ENCODE measurements around the gene PGAM5.
A peak's percentile ranks its signal among the peaks of the same experiment; 100 is the strongest.

PGAM5 gene

GRCh38 chr12:132698341-132698740, 12.3 kb upstream of the PGAM5 start:
- Mint-ChIP-seq H3K36me3 (ENCODE audit: insufficient read depth) (peaks cover 14% of the 10 kb centered on the region), H3K4me3 (no peak overlapping the region), H3K4me1 (peaks cover 2% of the 10 kb centered on the region), H3K27ac (ENCODE audit: low read depth) (no peak overlapping the region), H3K27me3 (no peaks in the 10 kb centered on the region), H3K9me3 (no peaks in the 10 kb centered on the region)
- no peak for DNase-seq (ENCODE audit: low spot score in 2 of 2)
- no peak for ATAC-seq (replicated peaks; ENCODE audit: extremely low read depth, poor library complexity, severe bottlenecking)

GRCh38 chr12:132700212-132700822, 10.3 kb upstream of the PGAM5 start:
- no peak overlapping the region for H3K27ac Mint-ChIP-seq (ENCODE audit: low read depth)
- DNase-seq (ENCODE audit: low spot score in 2 of 2) (no peak), ATAC-seq (replicated peaks; ENCODE audit: extremely low read depth, poor library complexity, severe bottlenecking) (no peak)
- peaks cover 9% of the 10 kb centered on the region for H3K4me1 Mint-ChIP-seq
- no peak overlapping the region for H3K4me3 Mint-ChIP-seq
- H3K9me3 Mint-ChIP-seq = no peaks in the 10 kb centered on the region
- no peaks in the 10 kb centered on the region for H3K27me3 Mint-ChIP-seq
- H3K36me3 Mint-ChIP-seq (ENCODE audit: insufficient read depth) = peaks cover 14% of the 10 kb centered on the region

DNA sequence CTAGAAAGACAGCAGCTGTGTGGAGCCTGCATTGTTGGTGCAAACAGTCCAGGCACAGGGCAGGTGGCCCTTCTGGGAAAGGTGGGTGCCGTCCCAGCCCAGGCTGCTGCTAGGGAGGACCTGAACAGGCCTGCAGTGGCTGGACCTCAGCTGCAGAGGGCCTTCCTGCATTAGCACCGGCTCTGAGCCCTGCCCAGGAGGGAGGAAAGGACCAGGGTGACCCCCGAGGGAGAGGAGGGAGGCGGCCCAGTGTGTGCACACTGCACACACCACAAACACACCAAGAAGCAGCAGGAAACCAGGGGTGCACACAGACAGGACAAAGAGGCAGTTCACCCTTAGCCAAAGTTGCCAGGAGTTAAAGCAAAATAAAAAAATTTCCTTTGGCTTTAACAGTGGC, 8.0 kb upstream of the PGAM5 start:
- Mint-ChIP-seq H3K27ac (ENCODE audit: low read depth) (no peak overlapping the region), H3K4me3 (no peak overlapping the region), H3K9me3 (no peaks in the 10 kb centered on the region), H3K4me1 (peaks cover 9% of the 10 kb centered on the region), H3K36me3 (ENCODE audit: insufficient read depth) (peaks cover 9% of the 10 kb centered on the region), H3K27me3 (no peaks in the 10 kb centered on the region)
- no peak for ATAC-seq (replicated peaks; ENCODE audit: extremely low read depth, poor library complexity, severe bottlenecking)
- DNase-seq (ENCODE audit: low spot score in 2 of 2) = no peak

GRCh38 chr12:132703641-132704040, 7.0 kb upstream of the PGAM5 start:
- Mint-ChIP-seq H3K27ac (ENCODE audit: low read depth) (peak overlapping the region; percentile 63), H3K36me3 (ENCODE audit: insufficient read depth) (peaks cover 9% of the 10 kb centered on the region), H3K4me3 (no peak overlapping the region), H3K27me3 (no peaks in the 10 kb centered on the region), H3K9me3 (peaks cover 6% of the 10 kb centered on the region), H3K4me1 (peaks cover 9% of the 10 kb centered on the region)
- ATAC-seq (replicated peaks; ENCODE audit: extremely low read depth, poor library complexity, severe bottlenecking) = no peak
- DNase-seq (ENCODE audit: low spot score in 2 of 2) = no peak

GRCh38 chr12:132707241-132707640, 3.4 kb upstream of the PGAM5 start:
- Mint-ChIP-seq H3K27me3 (no peaks in the 10 kb centered on the region), H3K4me1 (peaks cover 17% of the 10 kb centered on the region), H3K9me3 (peaks cover 6% of the 10 kb centered on the region), H3K27ac (ENCODE audit: low read depth) (no peak overlapping the region), H3K36me3 (ENCODE audit: insufficient read depth) (peaks cover 1% of the 10 kb centered on the region), H3K4me3 (no peak overlapping the region)
- ATAC-seq (replicated peaks; ENCODE audit: extremely low read depth, poor library complexity, severe bottlenecking) (no peak), DNase-seq (ENCODE audit: low spot score in 2 of 2) (no peak)

DNA sequence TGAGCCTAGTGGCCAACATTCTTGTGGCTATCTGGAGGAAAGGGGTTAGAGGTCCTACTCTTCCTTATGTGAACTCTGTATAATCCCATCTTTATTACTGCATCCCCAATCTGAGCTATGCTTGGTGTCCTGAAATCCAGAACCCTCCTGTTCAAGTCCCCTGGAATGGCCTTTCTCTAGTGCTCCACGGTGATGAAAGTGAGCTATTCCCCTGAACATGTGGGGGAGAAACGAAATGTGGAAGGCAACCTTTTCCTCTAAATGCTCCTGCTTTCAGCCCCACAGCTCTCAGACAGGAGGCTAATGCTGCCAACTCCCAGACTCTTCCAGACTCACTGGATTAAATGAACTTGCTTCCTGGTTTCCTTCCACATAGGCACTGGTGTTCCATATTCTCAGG, 2.5 kb upstream of the PGAM5 start:
- no peak for DNase-seq (ENCODE audit: low spot score in 2 of 2)
- peaks cover 1% of the 10 kb centered on the region for H3K36me3 Mint-ChIP-seq (ENCODE audit: insufficient read depth)
- peak overlapping the region; percentile 74 for H3K27ac Mint-ChIP-seq (ENCODE audit: low read depth)
- ATAC-seq (replicated peaks; ENCODE audit: extremely low read depth, poor library complexity, severe bottlenecking) = no peak
- H3K4me1 Mint-ChIP-seq = peaks cover 20% of the 10 kb centered on the region
- no peak overlapping the region for H3K4me3 Mint-ChIP-seq
- H3K27me3 Mint-ChIP-seq = no peaks in the 10 kb centered on the region
- H3K9me3 Mint-ChIP-seq = peaks cover 6% of the 10 kb centered on the region

GRCh38 chr12:132710043-132710404, 618 bp upstream of the PGAM5 start:
- Mint-ChIP-seq H3K9me3 (peaks cover 6% of the 10 kb centered on the region), H3K4me3 (peak overlapping the region; percentile 84), H3K4me1 (peaks cover 15% of the 10 kb centered on the region), H3K36me3 (ENCODE audit: insufficient read depth) (peaks cover 9% of the 10 kb centered on the region), H3K27me3 (no peaks in the 10 kb centered on the region), H3K27ac (ENCODE audit: low read depth) (peak overlapping the region; percentile 90)
- DNase-seq (ENCODE audit: low spot score in 2 of 2) (no peak), ATAC-seq (replicated peaks; ENCODE audit: extremely low read depth, poor library complexity, severe bottlenecking) (no peak)

DNA sequence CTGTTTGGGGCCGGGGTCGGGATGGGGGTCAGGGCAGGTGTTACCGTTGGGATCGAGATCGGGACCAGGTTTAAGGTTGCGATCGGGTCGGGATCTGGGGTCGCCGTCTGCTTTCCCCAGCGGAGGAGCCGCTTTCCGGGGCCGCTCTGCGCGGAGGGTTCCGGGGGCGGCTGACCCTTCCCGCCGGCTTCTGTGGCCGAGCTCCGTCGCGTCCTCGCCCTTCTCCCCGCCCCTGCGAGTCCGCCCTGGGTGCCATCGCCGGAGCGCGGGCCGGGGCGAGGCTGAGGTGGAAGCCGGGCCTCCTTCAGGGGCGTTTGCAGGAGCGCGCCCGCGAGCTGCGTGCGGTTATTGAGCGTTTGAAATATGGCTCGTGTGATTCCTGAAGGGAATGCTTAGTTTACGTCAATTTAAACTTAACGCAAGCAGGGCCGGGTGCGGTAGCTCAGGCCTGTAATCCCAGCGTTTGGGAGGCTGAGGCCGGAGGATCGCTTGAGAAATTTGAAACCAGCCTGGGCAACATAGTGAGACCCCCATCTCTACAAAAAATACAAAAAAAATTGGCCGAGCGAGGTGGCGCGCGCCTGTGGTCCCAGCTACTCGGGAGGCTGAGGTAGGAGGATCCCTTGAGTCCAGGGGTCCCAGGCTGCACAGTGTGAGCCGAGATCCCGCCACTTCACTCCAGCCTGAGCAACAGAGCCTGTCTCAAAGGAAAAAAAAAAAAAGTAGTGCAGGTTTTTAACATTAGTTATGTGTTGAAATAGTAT, 620 bp downstream of the PGAM5 start:
- ATAC-seq (replicated peaks; ENCODE audit: extremely low read depth, poor library complexity, severe bottlenecking) (peak; percentile 14), DNase-seq (ENCODE audit: low spot score in 2 of 2) (no peak)
- H3K4me3 Mint-ChIP-seq = peak overlapping the region; percentile 84
- H3K4me1 Mint-ChIP-seq = peaks cover 15% of the 10 kb centered on the region
- peaks cover 6% of the 10 kb centered on the region for H3K9me3 Mint-ChIP-seq
- H3K36me3 Mint-ChIP-seq (ENCODE audit: insufficient read depth) = peaks cover 13% of the 10 kb centered on the region
- H3K27me3 Mint-ChIP-seq = no peaks in the 10 kb centered on the region
- H3K27ac Mint-ChIP-seq (ENCODE audit: low read depth) = peak overlapping the region; percentile 59

- Mint-ChIP-seq H3K27me3 (no peaks in the 10 kb centered on the region), H3K4me3 (no peak overlapping the region), H3K36me3 (ENCODE audit: insufficient read depth) (peaks cover 22% of the 10 kb centered on the region), H3K4me1 (peaks cover 15% of the 10 kb centered on the region), H3K27ac (ENCODE audit: low read depth) (no peak overlapping the region), H3K9me3 (peaks cover 5% of the 10 kb centered on the region)
- ATAC-seq (replicated peaks; ENCODE audit: extremely low read depth, poor library complexity, severe bottlenecking) (no peak), DNase-seq (ENCODE audit: low spot score in 2 of 2) (no peak)
These were observed 2.5 kb downstream of the PGAM5 start for GRCh38 chr12:132713123-132713522.

GRCh38 chr12:132715874-132716273, 5.2 kb downstream of the PGAM5 start:
- H3K4me3 Mint-ChIP-seq = no peak overlapping the region
- H3K9me3 Mint-ChIP-seq = no peaks in the 10 kb centered on the region
- H3K36me3 Mint-ChIP-seq (ENCODE audit: insufficient read depth) = peaks cover 34% of the 10 kb centered on the region
- no peak overlapping the region for H3K27ac Mint-ChIP-seq (ENCODE audit: low read depth)
- DNase-seq (ENCODE audit: low spot score in 2 of 2) = no peak
- H3K4me1 Mint-ChIP-seq = peaks cover 9% of the 10 kb centered on the region
- no peaks in the 10 kb centered on the region for H3K27me3 Mint-ChIP-seq
- ATAC-seq (replicated peaks; ENCODE audit: extremely low read depth, poor library complexity, severe bottlenecking) = no peak

GRCh38 chr12:132716356-132716755, 5.7 kb downstream of the PGAM5 start:
- Mint-ChIP-seq H3K4me1 (peaks cover 9% of the 10 kb centered on the region), H3K36me3 (ENCODE audit: insufficient read depth) (peaks cover 36% of the 10 kb centered on the region), H3K27ac (ENCODE audit: low read depth) (no peak overlapping the region), H3K9me3 (no peaks in the 10 kb centered on the region), H3K27me3 (no peaks in the 10 kb centered on the region), H3K4me3 (no peak overlapping the region)
- DNase-seq (ENCODE audit: low spot score in 2 of 2) = no peak
- no peak for ATAC-seq (replicated peaks; ENCODE audit: extremely low read depth, poor library complexity, severe bottlenecking)

DNA sequence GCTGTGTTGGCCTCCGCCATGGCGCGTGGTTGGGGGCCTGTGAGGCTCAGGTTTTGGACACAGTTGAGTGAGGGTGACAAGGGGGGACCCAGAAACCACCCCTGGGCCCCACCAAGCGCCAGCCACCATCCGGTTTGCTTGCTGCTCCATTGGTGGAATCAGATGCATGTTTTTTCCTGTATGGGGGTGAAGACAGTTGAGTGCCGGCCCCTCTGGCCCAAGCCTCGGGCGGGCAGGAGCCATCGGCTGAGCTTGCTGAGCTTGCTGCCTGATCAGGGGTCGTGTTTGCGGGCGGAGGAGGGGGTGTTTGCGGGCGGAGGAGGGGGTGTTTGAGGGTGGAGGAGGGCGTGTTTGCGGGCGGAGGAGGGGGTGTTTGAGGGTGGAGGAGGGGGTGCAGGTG, 6.4 kb downstream of the PGAM5 start:
- peaks cover 36% of the 10 kb centered on the region for H3K36me3 Mint-ChIP-seq (ENCODE audit: insufficient read depth)
- no peak for ATAC-seq (replicated peaks; ENCODE audit: extremely low read depth, poor library complexity, severe bottlenecking)
- no peak overlapping the region for H3K27ac Mint-ChIP-seq (ENCODE audit: low read depth)
- H3K4me1 Mint-ChIP-seq = peaks cover 9% of the 10 kb centered on the region
- H3K27me3 Mint-ChIP-seq = no peaks in the 10 kb centered on the region
- H3K9me3 Mint-ChIP-seq = no peaks in the 10 kb centered on the region
- no peak overlapping the region for H3K4me3 Mint-ChIP-seq
- DNase-seq (ENCODE audit: low spot score in 2 of 2) = no peak

Measured in central memory CD8-positive, alpha-beta T cell (primary cell).